Measurements from ENCODE around the gene MAN2A1.

- TF ChIP-seq POLR2A (IDR thresholded peaks at IDR 0.05; ENCODE audit: low read depth, low read length): no peak
- TF ChIP-seq SPI1 (IDR thresholded peaks at IDR 0.05; ENCODE audit: low read depth, low read length): no peak
- no peak for TF ChIP-seq TAF1 (IDR thresholded peaks at IDR 0.05; ENCODE audit: low read depth, low read length)
- TF ChIP-seq POLR2AphosphoS5 (IDR thresholded peaks at IDR 0.05; ENCODE audit: low read depth, low read length): no peak
Observed at GRCh38 chr5:109857405-109858031, 167.8 kb downstream of the MAN2A1 start.

Measured in GM12891 (cell line).